Aorta (tissue), 5 donors: Measurements from ENCODE around the gene MRM3. TPM values are rescaled to one million over a fixed set of nuclear protein-coding genes. Genes with fewer than 3 reads are reported as not detected.
"Not testable (repeated sequence)": the region's sequence is repeated elsewhere in the genome, so short reads cannot be mapped to it uniquely, and the experiment has no call there.

ENCODE experiments used
- ATAC-seq: fragments of 200-7000 bp; cut with Tn5 transposase; one replicate; pipeline ENCODE4 v1.9.1; 2022; ENCODE audit warnings: moderate library complexity; ENCODE audit not compliant: low FRiP score
- DNase-seq, 2 donors: peaks; one replicate each; pipeline ENCODE4 v3.0.0-alpha.2; 2020
- H3K27ac ChIP-seq, 2 donors: one replicate each; pipeline ENCODE4 v1.5.1; 2013; ENCODE audit warnings: low read length in 2 of 2, mild to moderate bottlenecking in 2 of 2, moderate library complexity in 2 of 2, control low read depth in 1 of 2, inconsistent platforms in 1 of 2, low read depth in 1 of 2
- H3K27me3 ChIP-seq, 2 donors: one replicate each; pipeline ENCODE4 v1.6.1; 2013; ENCODE audit warnings: control low read depth in 1 of 2, low read length in 1 of 2, mild to moderate bottlenecking in 1 of 2, moderate library complexity in 1 of 2; ENCODE audit not compliant: insufficient read depth in 2 of 2, control insufficient read depth in 1 of 2
- H3K36me3 ChIP-seq, 2 donors: one replicate each; pipeline ENCODE4 v1.6.1; 2013; ENCODE audit warnings: control low read depth in 1 of 2, low read length in 1 of 2, mild to moderate bottlenecking in 1 of 2; ENCODE audit not compliant: insufficient read depth in 2 of 2, control insufficient read depth in 1 of 2
- H3K4me1 ChIP-seq, 2 donors: one replicate each; pipeline ENCODE4 v1.6.1; 2013; ENCODE audit warnings: low read length in 2 of 2, control low read depth in 1 of 2, mild to moderate bottlenecking in 1 of 2, moderate library complexity in 1 of 2; ENCODE audit not compliant: insufficient read depth in 2 of 2, control insufficient read depth in 1 of 2
- H3K4me3 ChIP-seq, 2 donors: one replicate each; pipeline ENCODE4 v1.5.1; 2013; ENCODE audit warnings: low read length in 2 of 2, control low read depth in 1 of 2, mild to moderate bottlenecking in 1 of 2
- H3K9me3 ChIP-seq: one replicate; pipeline ENCODE4 v1.6.1; 2013; ENCODE audit warnings: mild to moderate bottlenecking, low read length; ENCODE audit not compliant: control insufficient read depth
- WGBS, 2 donors: extraction: QIAGEN DNeasy Blood & Tissue Kit; methylation state at CpG; one replicate each; pipeline ENCODE4 v1.1.7; 2013; 5-methylcytosine and 5-hydroxymethylcytosine counted together
- intact Hi-C, 2 donors: fragments of 100-400 bp; cut with DNase I; formaldehyde crosslinking; loops; one replicate each; pipeline versions ENCODE4 v1.14.2 to v1.15.0; 2022
- polyA plus RNA-seq, 2 donors: library from polyadenylated mRNA; stranded (reverse); fragments of 200-250 nt; gene quantifications; one replicate each; pipeline ENCODE4 v1.2.3, GENCODE V29; 2013
- total RNA-seq, 2 donors: library from RNA; stranded (reverse); fragmentation: NEBNext Ultra II Directional; extraction: Animal tissue kit (Norgen Biotek cat#: 25700); gene quantifications; one replicate each; pipeline ENCODE4 v1.2.1, GENCODE V29; 2021
- donor health status: healthy with polysubstance abuse.
- donor health status: Bipolar disorder and iron deficiency.
- donor health status: DM: no; HTN: no; CAD: no.
- donor health status: DM: no; HTN: no; CAD: no.
- donor health status: DM: yes; HTN: yes; CAD: no.

Gene MRM3
- total and polyA plus RNA-seq, 4 donors = 7.8 to 8.9 (median 7.9) TPM

DNA sequence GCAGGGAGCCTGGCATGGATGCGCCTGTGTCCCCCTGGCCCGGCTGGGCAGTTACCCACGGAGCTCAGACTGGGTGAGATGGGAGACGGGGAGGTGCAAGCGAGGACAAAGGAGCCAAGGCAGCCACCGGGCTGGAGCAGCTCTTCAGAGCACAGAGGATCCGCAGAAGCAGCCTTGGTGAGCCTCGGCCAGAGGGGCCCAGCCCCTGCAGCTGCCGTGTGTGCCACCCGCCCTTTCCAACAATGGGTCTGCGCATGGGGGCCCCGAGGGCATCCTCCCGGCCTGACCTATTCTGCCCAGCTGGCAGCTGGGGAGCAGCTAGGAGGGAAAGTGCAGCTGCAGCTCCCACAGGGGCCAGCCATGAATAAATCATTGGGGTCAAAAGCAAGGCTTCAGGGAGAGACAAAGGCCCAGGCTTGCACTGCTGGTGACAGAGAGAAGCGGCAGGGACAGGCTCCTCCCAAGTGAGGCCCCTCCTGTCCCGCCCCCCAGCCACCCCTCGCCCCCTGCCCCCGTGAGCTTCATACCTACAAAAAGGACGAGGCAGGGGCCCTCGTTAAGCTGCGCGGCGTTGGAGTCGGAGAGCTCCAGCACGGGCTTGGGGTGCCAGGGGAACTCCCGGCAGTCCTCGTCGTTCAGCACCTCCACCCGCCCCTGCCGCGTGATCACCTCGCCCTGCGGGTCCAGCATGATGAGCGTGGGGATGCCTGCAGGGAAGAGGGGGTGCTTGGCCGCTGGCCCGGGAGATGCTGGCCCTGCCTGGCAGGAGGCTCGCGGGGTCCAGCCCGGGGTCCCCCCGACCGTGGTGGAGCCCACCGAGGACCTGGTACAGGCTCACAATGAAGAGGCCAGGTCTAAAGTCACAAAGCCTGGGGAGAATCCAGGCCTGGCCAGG is 22.6 kb downstream of the MRM3 start:
- Histone ChIP-seq H3K9me3 (no peaks in the 10 kb centered on the region), H3K4me3 (no peak overlapping the region), H3K36me3 (no peaks in the 10 kb centered on the region), H3K27me3 (no peaks in the 10 kb centered on the region), H3K4me1 (no peaks in the 10 kb centered on the region), H3K27ac (no peak overlapping the region)
- WGBS, 2 donors = 88% methylated on average over 41 of the region's 41 CpGs
- DNase-seq = peak in 1 of 2 donors; percentile 61
- intact Hi-C loops = no loop called here
- ATAC-seq = no peak

- H3K27ac ChIP-seq, H3K4me1 ChIP-seq, ATAC-seq, intact Hi-C loops, H3K4me3 ChIP-seq, H3K36me3 ChIP-seq, H3K9me3 ChIP-seq, H3K27me3 ChIP-seq: not testable (repeated sequence)
- WGBS, 2 donors = 90 to 94% methylated on average over 19 to 23 of the region's 23 CpGs
- DNase-seq = peak in 1 of 2 donors; percentile 45
These were observed 23.7 kb downstream of the MRM3 start for GRCh38 chr17:805886-806285.

GRCh38 chr17:806346-806745 is 24.2 kb downstream of the MRM3 start:
- 74% methylated on average over 12 to 13 of the region's 13 CpGs for WGBS, 2 donors
- H3K27me3 ChIP-seq = no peaks in the 10 kb centered on the region

DNA sequence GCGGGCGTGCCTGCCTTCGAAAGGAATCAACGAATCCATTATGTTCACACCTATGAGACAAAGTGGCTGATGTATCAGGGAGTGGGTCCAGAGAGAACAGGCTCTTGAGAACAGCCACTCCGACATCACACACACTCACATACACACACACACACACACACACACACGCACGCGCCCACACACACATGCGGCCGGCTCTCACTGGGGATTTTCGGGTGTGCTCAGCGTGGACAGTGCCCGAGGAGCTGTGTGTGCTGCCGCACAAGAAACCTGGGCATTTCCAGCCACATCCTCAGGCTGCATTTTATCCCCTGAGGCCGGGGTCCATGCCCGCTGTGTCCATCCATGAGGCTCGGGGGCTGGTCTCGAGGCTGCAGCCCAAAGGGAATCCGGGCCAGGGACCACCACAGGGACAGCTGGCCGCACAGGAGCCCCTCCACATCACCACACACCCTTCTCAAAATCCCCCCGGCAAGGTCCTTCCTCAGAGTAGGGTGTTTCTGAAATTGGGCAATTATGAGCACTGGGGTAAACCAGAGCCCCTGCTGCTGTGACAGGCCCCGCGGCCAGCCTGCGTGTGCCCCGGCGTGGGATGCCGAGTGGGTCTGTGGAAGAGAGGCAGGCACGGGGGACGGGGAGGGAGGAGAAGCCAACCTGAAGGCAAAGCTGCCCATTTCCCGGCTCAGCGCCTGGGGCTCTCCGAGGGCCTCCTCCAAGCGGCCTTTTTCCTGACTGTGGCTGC is 24.8 kb downstream of the MRM3 start:
- Histone ChIP-seq H3K4me3 (no peak overlapping the region), H3K4me1 (no peaks in the 10 kb centered on the region), H3K27me3 (no peaks in the 10 kb centered on the region), H3K27ac (no peak overlapping the region), H3K9me3 (no peaks in the 10 kb centered on the region), H3K36me3 (no peaks in the 10 kb centered on the region)
- intact Hi-C loops = no loop called here
- ATAC-seq = no peak
- WGBS, 2 donors = 87 to 89% methylated on average over 33 of the region's 33 CpGs
- no peak for DNase-seq

More at GRCh38 chr17:806346-806745, 24.2 kb downstream of the MRM3 start:
- DNase-seq = peak in 1 of 2 donors; percentile 51
- Histone ChIP-seq H3K4me1 (no peaks in the 10 kb centered on the region), H3K36me3 (no peaks in the 10 kb centered on the region), H3K4me3 (no peak overlapping the region), H3K9me3 (no peaks in the 10 kb centered on the region), H3K27ac (no peak overlapping the region)
- ATAC-seq = no peak
- intact Hi-C loops = no loop called here

DNA sequence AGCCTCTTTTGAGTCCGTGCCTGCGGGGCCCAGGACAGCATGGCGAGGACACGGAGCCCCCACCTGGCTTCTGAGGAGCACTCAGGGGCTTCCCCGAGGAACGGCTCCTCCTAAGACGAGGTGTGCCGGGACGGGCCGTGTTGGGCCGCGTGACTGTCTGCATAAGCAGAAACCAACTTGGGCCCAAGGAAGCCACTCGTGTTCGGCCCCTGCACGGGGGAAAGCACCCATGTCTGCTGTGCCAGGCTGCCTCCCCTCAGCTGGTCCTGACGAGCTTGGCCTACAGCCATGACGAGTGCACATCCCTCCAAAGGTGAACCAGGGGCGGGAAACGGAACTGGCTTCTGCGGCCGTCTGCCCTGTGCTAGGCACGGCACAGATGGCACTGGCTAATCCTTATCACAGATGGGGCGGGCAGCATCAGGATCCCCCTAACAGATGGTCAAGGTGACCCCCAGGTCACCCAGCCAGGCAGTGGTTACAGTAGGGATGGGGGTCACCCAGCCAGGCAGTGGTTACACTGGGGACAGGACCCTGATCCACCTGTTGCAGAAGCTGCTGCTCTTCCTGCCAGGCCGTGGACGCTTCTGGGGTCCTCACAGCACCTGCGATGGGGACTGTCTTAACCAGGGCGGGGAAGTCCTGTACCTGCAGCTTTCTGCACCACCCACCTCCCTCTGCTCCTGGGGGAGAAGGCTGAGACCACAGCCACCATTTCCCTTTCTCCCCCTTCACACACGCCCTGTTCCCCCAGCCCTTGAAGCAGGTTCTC is 25.6 kb downstream of the MRM3 start:
- Histone ChIP-seq H3K27me3 (no peaks in the 10 kb centered on the region), H3K36me3 (no peaks in the 10 kb centered on the region), H3K9me3 (no peaks in the 10 kb centered on the region), H3K4me1 (no peaks in the 10 kb centered on the region), H3K27ac (no peak overlapping the region), H3K4me3 (no peak overlapping the region)
- DNase-seq (peak in 1 of 2 donors; percentile 66), ATAC-seq (no peak)
- 86 to 91% methylated on average over 28 of the region's 28 CpGs for WGBS, 2 donors
- intact Hi-C loops = no loop called here

DNA sequence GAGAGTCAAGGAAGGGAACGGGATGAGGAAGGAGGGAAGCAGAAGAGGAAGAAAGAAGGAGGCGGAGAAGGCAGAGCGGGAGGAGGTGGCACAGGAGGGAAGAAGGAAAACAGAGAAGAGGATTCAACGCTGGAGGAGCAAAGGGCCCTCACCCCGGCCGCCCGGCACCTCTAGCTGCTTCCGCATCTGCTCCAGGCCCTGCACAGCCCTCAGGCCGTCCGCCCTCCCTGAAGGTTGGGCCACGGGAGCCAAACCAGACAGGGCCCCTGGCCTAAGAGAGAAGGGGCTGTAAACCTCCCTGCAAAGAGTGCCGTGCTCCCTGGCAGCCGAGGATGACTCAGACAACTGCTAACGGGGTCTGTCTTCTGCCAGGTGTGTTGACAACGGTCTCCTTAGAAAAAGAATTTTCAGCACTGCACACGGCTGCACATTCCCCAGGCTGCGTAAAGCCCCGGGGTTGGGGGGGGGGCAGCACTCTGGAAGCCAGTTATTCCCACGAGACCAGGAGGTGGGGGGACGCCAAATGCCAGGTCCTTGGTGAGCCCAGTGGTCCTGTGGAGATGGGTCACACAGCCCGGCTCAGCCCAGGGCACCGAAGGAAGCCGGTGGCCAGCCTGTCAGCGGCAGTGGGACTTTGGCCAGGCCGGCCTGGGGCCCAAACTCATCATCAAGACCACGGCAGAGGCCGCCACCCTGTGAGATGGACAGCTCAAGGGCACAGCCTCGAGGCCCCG is 29.1 kb downstream of the MRM3 start:
- no peak overlapping the region for H3K27ac ChIP-seq
- no peaks in the 10 kb centered on the region for H3K36me3 ChIP-seq
- H3K9me3 ChIP-seq = no peaks in the 10 kb centered on the region
- no peaks in the 10 kb centered on the region for H3K27me3 ChIP-seq
- ATAC-seq = no peak
- DNase-seq = no peak
- intact Hi-C loops = no loop called here
- 77 to 79% methylated on average over 29 of the region's 29 CpGs for WGBS, 2 donors
- H3K4me3 ChIP-seq = no peak overlapping the region
- no peaks in the 10 kb centered on the region for H3K4me1 ChIP-seq

DNA sequence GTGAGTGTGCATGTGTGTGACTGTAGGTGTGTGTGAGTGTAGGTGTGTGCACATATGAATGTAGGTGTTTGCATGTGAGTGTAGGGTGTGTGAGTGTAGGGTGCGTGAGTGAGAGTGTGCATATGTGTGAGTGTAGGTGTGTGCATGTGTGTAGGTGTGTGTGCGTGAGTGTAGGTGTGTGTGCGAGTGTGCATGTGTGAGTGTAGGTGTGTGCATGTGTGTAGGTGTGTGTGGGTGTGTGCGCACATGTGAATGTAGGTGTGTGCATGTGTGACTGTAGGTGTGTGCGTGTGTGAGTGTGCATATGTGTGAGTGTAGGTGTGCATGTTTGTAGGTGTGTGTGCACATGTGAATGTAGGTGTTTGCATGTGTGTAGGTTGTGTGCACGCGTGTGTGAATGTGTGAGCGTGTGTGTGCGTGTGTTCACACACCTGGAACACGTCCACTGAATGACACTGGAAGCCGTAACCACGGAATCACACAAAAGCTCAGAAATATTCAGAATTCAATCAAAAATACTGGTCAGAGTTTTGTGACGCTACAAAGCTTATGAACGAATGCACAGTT is 30.6 kb downstream of the MRM3 start:
- ATAC-seq = no peak
- 88 to 91% methylated on average over 14 of the region's 14 CpGs for WGBS, 2 donors
- intact Hi-C loops = no loop called here

DNA sequence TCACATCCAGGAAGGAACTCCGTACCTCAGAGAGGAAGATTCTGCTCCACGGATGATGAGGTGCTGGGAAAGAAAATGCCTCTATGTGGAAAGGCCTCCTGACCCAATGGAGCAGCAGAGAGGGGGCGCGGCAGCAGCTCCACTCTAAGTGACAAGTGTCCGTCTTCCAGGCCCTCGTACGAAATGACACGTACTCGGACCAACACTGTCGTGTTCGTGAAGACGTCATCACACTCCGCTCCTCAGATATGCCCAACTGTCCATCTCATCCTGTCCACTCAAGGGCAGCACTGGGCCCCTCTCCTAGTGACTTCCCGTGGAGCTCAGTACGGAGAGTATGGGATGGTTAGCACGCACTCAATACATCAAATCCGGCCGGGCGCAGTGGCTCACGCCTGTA is 32.2 kb downstream of the MRM3 start:
- no peaks in the 10 kb centered on the region for H3K36me3 ChIP-seq
- DNase-seq (no peak), ATAC-seq (no peak)
- H3K4me1 ChIP-seq = no peaks in the 10 kb centered on the region
- H3K27ac ChIP-seq = no peak overlapping the region
- H3K9me3 ChIP-seq = no peaks in the 10 kb centered on the region
- H3K4me3 ChIP-seq = no peak overlapping the region
- intact Hi-C loops = no loop called here
- WGBS, 2 donors = 92 to 93% methylated on average over 20 of the region's 20 CpGs
- no peaks in the 10 kb centered on the region for H3K27me3 ChIP-seq

More for the DNA sequence above, 30.6 kb downstream of the MRM3 start:
- Histone ChIP-seq H3K4me1 (no peaks in the 10 kb centered on the region), H3K27me3 (no peaks in the 10 kb centered on the region), H3K9me3 (no peaks in the 10 kb centered on the region), H3K36me3 (no peaks in the 10 kb centered on the region), H3K4me3 (no peak overlapping the region), H3K27ac (no peak overlapping the region)
- no peak for DNase-seq
